Osteocyte (in vitro differentiated cells): ENCODE measurements around the gene CHMP4B. TPM values are rescaled to one million over a fixed set of nuclear protein-coding genes. Genes with fewer than 3 reads are reported as not detected.

Experiments used
- DNase-seq: peaks from one replicate; pipeline ENCODE4 v3.0.0; 2021; ENCODE audit warnings: mixed read lengths; ENCODE audit not compliant: unreplicated experiment; ENCODE audit errors: extremely low spot score
- H3K27ac Mint-ChIP-seq: one replicate; pipeline ENCODE4 v1.8.0; 2021; ENCODE audit warnings: mild to moderate bottlenecking, mixed read lengths; ENCODE audit not compliant: unreplicated experiment
- H3K27me3 Mint-ChIP-seq: one replicate; pipeline ENCODE4 v1.8.0; 2021; ENCODE audit warnings: mixed read lengths; ENCODE audit not compliant: unreplicated experiment
- H3K36me3 Mint-ChIP-seq: one replicate; pipeline ENCODE4 v1.8.0; 2021; ENCODE audit warnings: mixed read lengths; ENCODE audit not compliant: unreplicated experiment
- H3K4me1 Mint-ChIP-seq: one replicate; pipeline ENCODE4 v1.8.0; 2021; ENCODE audit warnings: mixed read lengths; ENCODE audit not compliant: unreplicated experiment
- H3K4me3 Mint-ChIP-seq: one replicate; pipeline ENCODE4 v1.8.0; 2021; ENCODE audit warnings: mild to moderate bottlenecking, moderate library complexity, mixed read lengths; ENCODE audit not compliant: unreplicated experiment
- H3K9me3 Mint-ChIP-seq: one replicate; pipeline ENCODE4 v1.8.0; 2021; ENCODE audit warnings: mixed read lengths; ENCODE audit not compliant: unreplicated experiment
- total RNA-seq: library from RNA; stranded (reverse); gene quantifications from 2 replicates; pipeline ENCODE4 v1.2.1, GENCODE V29; 2021
- TF ChIP-seq, protein P1 (sequence below): fragments of 200-600 bp; sonication (generic); IDR thresholded peaks from 2 replicates; pipeline ENCODE4 v1.5.0; 2021; ENCODE audit warnings: antibody characterized with exemption, mild to moderate bottlenecking, moderate library complexity

Gene CHMP4B
- total RNA-seq, 1 donor from 2014 or later = 92.5 TPM

DNA sequence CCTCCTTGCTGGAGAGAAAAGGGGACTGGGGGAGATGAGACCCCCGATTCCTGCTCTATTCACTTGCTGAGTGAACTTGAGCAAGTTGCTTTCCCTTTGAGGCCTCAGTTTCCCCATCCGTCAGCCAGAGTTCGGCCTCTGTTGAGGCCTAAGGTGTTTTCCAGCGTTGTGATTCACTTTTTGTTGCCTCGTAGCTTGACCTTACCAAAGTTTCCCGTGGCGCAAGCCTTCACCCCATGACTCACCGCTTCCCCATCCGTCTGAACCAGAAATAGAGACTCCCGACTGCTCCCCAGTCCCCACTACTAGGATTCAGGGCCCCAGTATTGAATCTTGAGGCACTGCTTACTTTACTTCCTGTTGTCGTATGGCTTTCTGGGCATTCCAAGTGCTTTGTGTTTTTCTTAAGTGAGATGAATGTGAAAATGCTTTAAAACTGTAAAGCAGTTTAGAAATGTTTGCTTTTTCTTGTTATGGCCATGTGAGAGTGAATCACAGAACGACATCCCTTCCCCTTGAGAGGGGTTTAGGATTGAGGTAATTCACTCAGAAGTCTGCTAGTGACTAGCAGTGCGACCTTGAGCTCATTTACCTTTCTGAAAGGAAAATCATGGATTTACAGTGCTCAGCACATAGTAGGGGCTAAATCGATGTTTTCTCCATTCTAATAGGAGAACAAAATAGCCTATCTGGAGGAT, 1.2 kb downstream of the CHMP4B start:
- no peaks in the 10 kb centered on the region for H3K9me3 Mint-ChIP-seq
- DNase-seq = no peak

DNA sequence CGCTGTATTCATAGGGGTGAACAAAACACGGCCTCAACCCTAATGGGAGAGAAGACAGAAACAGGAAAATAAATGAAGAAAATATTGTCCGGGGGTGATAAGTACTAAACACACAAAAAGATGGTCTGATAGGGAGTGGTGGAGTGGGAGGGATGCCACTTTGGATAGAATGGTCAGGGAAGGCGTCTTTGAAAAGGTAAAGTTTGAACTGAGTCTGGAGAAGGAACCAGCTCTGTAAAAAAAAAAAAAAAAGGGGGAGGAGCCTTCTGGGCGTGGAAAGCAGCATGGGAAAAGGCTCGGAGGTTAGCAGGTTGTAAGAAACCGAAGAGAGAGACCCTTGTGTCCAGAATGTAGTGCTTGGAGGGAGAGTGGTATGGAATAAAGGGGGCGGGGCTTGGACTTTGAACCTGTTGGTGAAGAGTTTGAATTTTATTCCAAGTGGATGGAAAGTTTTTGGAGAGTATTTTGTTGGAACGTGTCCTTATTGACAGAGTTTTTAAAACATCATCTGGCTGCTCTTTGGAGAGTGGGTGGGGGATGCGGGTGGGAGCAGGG, 1.8 kb downstream of the CHMP4B start:
- Mint-ChIP-seq H3K27ac (peak overlapping the region; percentile 95), H3K36me3 (peaks cover 8% of the 10 kb centered on the region), H3K27me3 (no peaks in the 10 kb centered on the region), H3K9me3 (no peaks in the 10 kb centered on the region), H3K4me1 (peaks cover 35% of the 10 kb centered on the region), H3K4me3 (peak overlapping the region; percentile 99)
- DNase-seq = no peak
- TF ChIP-seq, protein P1, sequence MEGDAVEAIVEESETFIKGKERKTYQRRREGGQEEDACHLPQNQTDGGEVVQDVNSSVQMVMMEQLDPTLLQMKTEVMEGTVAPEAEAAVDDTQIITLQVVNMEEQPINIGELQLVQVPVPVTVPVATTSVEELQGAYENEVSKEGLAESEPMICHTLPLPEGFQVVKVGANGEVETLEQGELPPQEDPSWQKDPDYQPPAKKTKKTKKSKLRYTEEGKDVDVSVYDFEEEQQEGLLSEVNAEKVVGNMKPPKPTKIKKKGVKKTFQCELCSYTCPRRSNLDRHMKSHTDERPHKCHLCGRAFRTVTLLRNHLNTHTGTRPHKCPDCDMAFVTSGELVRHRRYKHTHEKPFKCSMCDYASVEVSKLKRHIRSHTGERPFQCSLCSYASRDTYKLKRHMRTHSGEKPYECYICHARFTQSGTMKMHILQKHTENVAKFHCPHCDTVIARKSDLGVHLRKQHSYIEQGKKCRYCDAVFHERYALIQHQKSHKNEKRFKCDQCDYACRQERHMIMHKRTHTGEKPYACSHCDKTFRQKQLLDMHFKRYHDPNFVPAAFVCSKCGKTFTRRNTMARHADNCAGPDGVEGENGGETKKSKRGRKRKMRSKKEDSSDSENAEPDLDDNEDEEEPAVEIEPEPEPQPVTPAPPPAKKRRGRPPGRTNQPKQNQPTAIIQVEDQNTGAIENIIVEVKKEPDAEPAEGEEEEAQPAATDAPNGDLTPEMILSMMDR = no peak

More for the DNA sequence above, 1.2 kb downstream of the CHMP4B start:
- peak overlapping the region; percentile 95 for H3K27ac Mint-ChIP-seq
- peak overlapping the region; percentile 99 for H3K4me3 Mint-ChIP-seq
- no peaks in the 10 kb centered on the region for H3K27me3 Mint-ChIP-seq
- peaks cover 32% of the 10 kb centered on the region for H3K4me1 Mint-ChIP-seq
- H3K36me3 Mint-ChIP-seq = peaks cover 8% of the 10 kb centered on the region
- TF ChIP-seq, protein P1 = no peak

DNA sequence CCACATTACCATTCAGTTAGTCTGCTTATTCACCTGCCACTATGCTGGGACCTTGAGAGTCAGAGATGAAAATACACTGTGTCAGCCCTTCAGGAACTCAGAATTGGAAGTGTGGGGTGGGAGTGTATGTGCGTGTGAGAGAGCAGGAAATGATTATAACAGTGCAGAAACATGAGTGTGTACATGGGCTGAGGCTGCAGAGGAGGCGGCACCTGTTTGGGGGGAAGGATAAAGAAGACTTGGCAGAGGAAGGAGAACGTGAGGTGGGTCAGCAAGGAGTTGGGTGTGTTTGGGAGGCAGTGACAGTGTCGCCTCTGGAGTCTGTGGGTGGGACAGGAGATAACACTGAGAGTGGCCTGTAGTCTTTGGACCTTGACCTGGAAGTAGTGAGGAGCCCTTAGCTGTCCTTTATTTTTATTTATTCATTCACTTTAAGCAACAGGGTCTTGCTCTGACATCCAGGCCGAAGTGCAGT, 3.1 kb downstream of the CHMP4B start:
- H3K36me3 Mint-ChIP-seq = peaks cover 8% of the 10 kb centered on the region
- H3K27me3 Mint-ChIP-seq = no peaks in the 10 kb centered on the region
- H3K9me3 Mint-ChIP-seq = no peaks in the 10 kb centered on the region
- peaks cover 35% of the 10 kb centered on the region for H3K4me1 Mint-ChIP-seq
- TF ChIP-seq, protein P1 = no peak
- H3K27ac Mint-ChIP-seq = no peak overlapping the region
- no peak overlapping the region for H3K4me3 Mint-ChIP-seq
- no peak for DNase-seq

DNA sequence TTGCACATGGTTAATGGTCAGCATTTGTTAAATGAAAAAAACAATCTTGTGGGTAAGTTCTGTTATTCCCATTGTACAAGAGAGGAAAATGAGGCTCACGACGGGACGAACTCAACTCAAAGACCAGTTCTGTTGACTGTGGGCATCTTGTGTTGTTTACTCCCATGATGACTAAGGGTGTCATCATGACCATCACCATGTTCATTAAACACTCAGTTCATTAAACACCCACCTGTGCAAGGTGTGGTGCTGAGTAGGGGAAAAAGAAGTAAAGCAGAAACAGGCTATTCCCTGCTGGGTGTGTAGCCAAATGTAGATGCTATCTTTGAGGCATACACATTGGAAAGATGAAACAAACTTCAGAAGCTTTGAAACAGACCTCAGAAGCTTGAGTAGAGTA, 4.5 kb downstream of the CHMP4B start:
- DNase-seq = no peak
- H3K27ac Mint-ChIP-seq = no peak overlapping the region
- H3K27me3 Mint-ChIP-seq = no peaks in the 10 kb centered on the region
- H3K4me1 Mint-ChIP-seq = peaks cover 44% of the 10 kb centered on the region
- TF ChIP-seq, protein P1 = no peak
- no peaks in the 10 kb centered on the region for H3K9me3 Mint-ChIP-seq
- H3K4me3 Mint-ChIP-seq = no peak overlapping the region
- H3K36me3 Mint-ChIP-seq = peaks cover 8% of the 10 kb centered on the region

DNA sequence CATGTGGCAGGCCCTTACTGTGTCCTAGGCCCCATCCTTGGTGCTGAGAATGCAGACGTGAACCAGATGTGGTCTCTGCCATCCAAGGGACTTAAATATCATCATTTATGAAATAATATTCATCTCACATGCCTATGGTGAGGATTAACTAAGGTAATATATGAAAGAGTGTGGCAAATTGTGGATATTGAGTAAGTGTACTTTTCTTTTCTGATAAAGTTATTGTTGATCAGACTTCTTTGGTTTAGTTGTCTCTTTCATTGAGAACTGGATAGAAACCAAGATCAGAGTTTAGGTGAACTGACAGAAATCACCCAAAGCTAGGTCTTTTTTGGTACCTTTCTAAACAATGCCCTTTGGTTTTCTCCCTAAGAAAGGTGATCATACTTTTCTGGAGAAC, 5.0 kb downstream of the CHMP4B start:
- H3K27ac Mint-ChIP-seq = no peak overlapping the region
- H3K4me3 Mint-ChIP-seq = no peak overlapping the region
- DNase-seq = no peak
- no peaks in the 10 kb centered on the region for H3K9me3 Mint-ChIP-seq
- H3K27me3 Mint-ChIP-seq = no peaks in the 10 kb centered on the region
- TF ChIP-seq, protein P1 = no peak
- peaks cover 8% of the 10 kb centered on the region for H3K36me3 Mint-ChIP-seq
- H3K4me1 Mint-ChIP-seq = peaks cover 42% of the 10 kb centered on the region
